Measurements from ENCODE around the gene SLC9C1. TPM values are rescaled to one million over a fixed set of nuclear protein-coding genes. Genes with fewer than 3 reads are reported as not detected.

The SLC9C1 gene
- total and polyA plus RNA-seq, 7 donors: 0.07 to 0.41 TPM; not detected in 5

- H3K4me3 ChIP-seq: no peak overlapping the region
- no peaks in the 10 kb centered on the region for H3K9me3 ChIP-seq
- TF ChIP-seq CTCF (IDR thresholded peaks at IDR 0.05): no peak
- no peak for TF ChIP-seq POLR2A (IDR thresholded peaks at IDR 0.05)
- TF ChIP-seq EP300 (IDR thresholded peaks at IDR 0.05): no peak
- no peak for TF ChIP-seq POLR2AphosphoS5 (IDR thresholded peaks at IDR 0.05)
- no peaks in the 10 kb centered on the region for H3K4me1 ChIP-seq
- intact Hi-C loops (cut with DNase I): no loop called here
- no peak overlapping the region for H3K27ac ChIP-seq
- no peaks in the 10 kb centered on the region for H3K27me3 ChIP-seq
- H3K36me3 ChIP-seq: no peaks in the 10 kb centered on the region
- no peak for DNase-seq
- 63 to 93% methylated on average over 1 of the region's 1 CpG for WGBS, 2 donors
Measured at GRCh38 chr3:112132554-112132953, 161.5 kb downstream of the SLC9C1 start.

- DNase-seq: no peak
- 76 to 93% methylated on average over 3 of the region's 3 CpGs for WGBS, 2 donors
- Histone ChIP-seq H3K9me3 (no peaks in the 10 kb centered on the region), H3K27me3 (no peaks in the 10 kb centered on the region), H3K4me3 (no peak overlapping the region), H3K27ac (no peak overlapping the region), H3K36me3 (no peaks in the 10 kb centered on the region), H3K4me1 (no peaks in the 10 kb centered on the region)
- intact Hi-C loops (cut with DNase I): no loop called here
- TF ChIP-seq EP300 (IDR thresholded peaks at IDR 0.05) (no peak), POLR2A (IDR thresholded peaks at IDR 0.05) (no peak), POLR2AphosphoS5 (IDR thresholded peaks at IDR 0.05) (no peak), CTCF (IDR thresholded peaks at IDR 0.05) (no peak)
Measured at GRCh38 chr3:112132088-112132487, 161.9 kb downstream of the SLC9C1 start.

GRCh38 chr3:112131111-112131510 is 162.9 kb downstream of the SLC9C1 start:
- TF ChIP-seq CTCF (IDR thresholded peaks at IDR 0.05) (no peak), POLR2AphosphoS5 (IDR thresholded peaks at IDR 0.05) (no peak), POLR2A (IDR thresholded peaks at IDR 0.05) (no peak), EP300 (IDR thresholded peaks at IDR 0.05) (no peak)
- no peaks in the 10 kb centered on the region for H3K9me3 ChIP-seq
- no peaks in the 10 kb centered on the region for H3K27me3 ChIP-seq
- no peak overlapping the region for H3K27ac ChIP-seq
- intact Hi-C loops (cut with DNase I): no loop called here
- no peaks in the 10 kb centered on the region for H3K4me1 ChIP-seq
- no peak overlapping the region for H3K4me3 ChIP-seq
- 84 to 92% methylated on average over 3 of the region's 3 CpGs for WGBS, 2 donors
- DNase-seq: no peak
- no peaks in the 10 kb centered on the region for H3K36me3 ChIP-seq

GRCh38 chr3:112130638-112130993 is 163.4 kb downstream of the SLC9C1 start:
- intact Hi-C loops (cut with DNase I): no loop called here
- no peaks in the 10 kb centered on the region for H3K27me3 ChIP-seq
- no peak overlapping the region for H3K27ac ChIP-seq
- no peak overlapping the region for H3K4me3 ChIP-seq
- no peaks in the 10 kb centered on the region for H3K9me3 ChIP-seq
- TF ChIP-seq CTCF (IDR thresholded peaks at IDR 0.05): no peak
- TF ChIP-seq EP300 (IDR thresholded peaks at IDR 0.05): no peak
- WGBS, 2 donors: 89 to 93% methylated on average over 3 of the region's 3 CpGs
- no peaks in the 10 kb centered on the region for H3K36me3 ChIP-seq
- DNase-seq: no peak
- H3K4me1 ChIP-seq: no peaks in the 10 kb centered on the region

- 84 to 95% methylated on average over 4 of the region's 4 CpGs for WGBS, 2 donors
- H3K27me3 ChIP-seq: no peaks in the 10 kb centered on the region
- no peak overlapping the region for H3K27ac ChIP-seq
- H3K4me3 ChIP-seq: no peak overlapping the region
- DNase-seq: no peak
- no peaks in the 10 kb centered on the region for H3K4me1 ChIP-seq
- H3K9me3 ChIP-seq: no peaks in the 10 kb centered on the region
- intact Hi-C loops (cut with DNase I): no loop called here
- H3K36me3 ChIP-seq: no peaks in the 10 kb centered on the region
- TF ChIP-seq EP300 (IDR thresholded peaks at IDR 0.05) (no peak), POLR2A (IDR thresholded peaks at IDR 0.05) (no peak), POLR2AphosphoS5 (IDR thresholded peaks at IDR 0.05) (no peak), CTCF (IDR thresholded peaks at IDR 0.05) (no peak)
Measured at GRCh38 chr3:112129925-112130637, 163.9 kb downstream of the SLC9C1 start.

Data from sigmoid colon (tissue), 7 donors.